Measurements from ENCODE around the gene OLFM1. TPM values are rescaled to one million over a fixed set of nuclear protein-coding genes. Genes with fewer than 3 reads are reported as not detected.

OLFM1 gene
- total RNA-seq, 1 experiment from 2014 or later = 0.44 TPM

GRCh38 chr9:135104761-135105160, 17.3 kb downstream of the OLFM1 start:
- Histone ChIP-seq H3F3A (ENCODE audit: low read length, unreplicated experiment) (no peaks in the 10 kb centered on the region), H3K4me2 (ENCODE audit: low read length) (no peak overlapping the region), H3K27me3 (ENCODE audit: low read length) (peaks cover 48% of the 10 kb centered on the region), H3K9ac (ENCODE audit: low read length) (no peak overlapping the region), H3K27ac (ENCODE audit: low read length) (no peak overlapping the region), H2AFZ (ENCODE audit: low read length) (no peak overlapping the region), H3K9me3 (ENCODE audit: low read length) (no peaks in the 10 kb centered on the region), H3K36me3 (ENCODE audit: low read depth, low read length) (no peaks in the 10 kb centered on the region), H3K79me2 (ENCODE audit: low read length) (no peaks in the 10 kb centered on the region), H4K20me1 (ENCODE audit: low read length) (no peaks in the 10 kb centered on the region), H3K4me3 (ENCODE audit: low read length) (no peak overlapping the region), H3K4me1 (ENCODE audit: insufficient read depth, low read length) (no peaks in the 10 kb centered on the region), H3K9me2 (replicated peaks; ENCODE audit: low read length) (no peaks in the 10 kb centered on the region)
- TF ChIP-seq EZH2phosphoT487 (IDR thresholded peaks at IDR 0.05; ENCODE audit: borderline replicate concordance, low read length) (no peak), CTCF (conservative IDR thresholded peaks at IDR 0.05; ENCODE audit: low read depth, low read length) (no peak), EZH2 (IDR thresholded peaks at IDR 0.05; ENCODE audit: low read length, unreplicated experiment) (no peak)
- CTCF ChIA-PET = no interaction called here
- no peak for DNase-seq
- no peak for ATAC-seq
- no TSS peak for BruUV-seq (replicated peaks)
- POLR2A ChIA-PET (ENCODE audit: unreplicated experiment) = no interaction called here
- intact Hi-C loops (cut with micrococcal nuclease) = no loop called here

GRCh38 chr9:135105211-135105745, 17.8 kb downstream of the OLFM1 start:
- CTCF ChIA-PET = no interaction called here
- no peaks in the 10 kb centered on the region for H3F3A ChIP-seq (ENCODE audit: low read length, unreplicated experiment)
- intact Hi-C loops (cut with micrococcal nuclease) = no loop called here
- no peaks in the 10 kb centered on the region for H4K20me1 ChIP-seq (ENCODE audit: low read length)
- no peak overlapping the region for H2AFZ ChIP-seq (ENCODE audit: low read length)
- H3K4me3 ChIP-seq (ENCODE audit: low read length) = no peak overlapping the region
- H3K79me2 ChIP-seq (ENCODE audit: low read length) = no peaks in the 10 kb centered on the region
- BruUV-seq (replicated peaks) = no TSS peak
- DNase-seq = no peak
- no peak for ATAC-seq
- H3K36me3 ChIP-seq (ENCODE audit: low read depth, low read length) = no peaks in the 10 kb centered on the region
- H3K27ac ChIP-seq (ENCODE audit: low read length) = no peak overlapping the region
- no peaks in the 10 kb centered on the region for H3K4me1 ChIP-seq (ENCODE audit: insufficient read depth, low read length)
- POLR2A ChIA-PET (ENCODE audit: unreplicated experiment) = no interaction called here
- H3K9me3 ChIP-seq (ENCODE audit: low read length) = no peaks in the 10 kb centered on the region
- H3K9me2 ChIP-seq (replicated peaks; ENCODE audit: low read length) = no peaks in the 10 kb centered on the region
- no peak for TF ChIP-seq CTCF (conservative IDR thresholded peaks at IDR 0.05; ENCODE audit: low read depth, low read length)
- TF ChIP-seq EZH2phosphoT487 (IDR thresholded peaks at IDR 0.05; ENCODE audit: borderline replicate concordance, low read length) = no peak
- TF ChIP-seq EZH2 (IDR thresholded peaks at IDR 0.05; ENCODE audit: low read length, unreplicated experiment) = no peak
- no peak overlapping the region for H3K9ac ChIP-seq (ENCODE audit: low read length)
- peaks cover 51% of the 10 kb centered on the region for H3K27me3 ChIP-seq (ENCODE audit: low read length)
- H3K4me2 ChIP-seq (ENCODE audit: low read length) = no peak overlapping the region

- H4K20me1 ChIP-seq (ENCODE audit: low read length) = no peaks in the 10 kb centered on the region
- CTCF ChIA-PET = no interaction called here
- no peak for ATAC-seq
These were observed 18.5 kb downstream of the OLFM1 start for GRCh38 chr9:135105938-135106491.

More at GRCh38 chr9:135105938-135106491, 18.5 kb downstream of the OLFM1 start:
- H3K4me3 ChIP-seq (ENCODE audit: low read length) = no peak overlapping the region
- peaks cover 55% of the 10 kb centered on the region for H3K27me3 ChIP-seq (ENCODE audit: low read length)
- H3K27ac ChIP-seq (ENCODE audit: low read length) = no peak overlapping the region
- no peaks in the 10 kb centered on the region for H3K9me3 ChIP-seq (ENCODE audit: low read length)
- no peaks in the 10 kb centered on the region for H3F3A ChIP-seq (ENCODE audit: low read length, unreplicated experiment)
- DNase-seq = no peak
- H3K4me2 ChIP-seq (ENCODE audit: low read length) = no peak overlapping the region
- intact Hi-C loops (cut with micrococcal nuclease) = no loop called here
- TF ChIP-seq CTCF (conservative IDR thresholded peaks at IDR 0.05; ENCODE audit: low read depth, low read length) = no peak
- TF ChIP-seq EZH2 (IDR thresholded peaks at IDR 0.05; ENCODE audit: low read length, unreplicated experiment) = no peak
- TF ChIP-seq EZH2phosphoT487 (IDR thresholded peaks at IDR 0.05; ENCODE audit: borderline replicate concordance, low read length) = no peak
- H3K9ac ChIP-seq (ENCODE audit: low read length) = no peak overlapping the region
- no peaks in the 10 kb centered on the region for H3K4me1 ChIP-seq (ENCODE audit: insufficient read depth, low read length)
- BruUV-seq (replicated peaks) = no TSS peak
- no peaks in the 10 kb centered on the region for H3K79me2 ChIP-seq (ENCODE audit: low read length)
- H2AFZ ChIP-seq (ENCODE audit: low read length) = no peak overlapping the region
- H3K36me3 ChIP-seq (ENCODE audit: low read depth, low read length) = no peaks in the 10 kb centered on the region
- no peaks in the 10 kb centered on the region for H3K9me2 ChIP-seq (replicated peaks; ENCODE audit: low read length)
- POLR2A ChIA-PET (ENCODE audit: unreplicated experiment) = no interaction called here

Measured in PC-3 (cell line).